ENCODE data around the gene SLAMF9. TPM values are rescaled to one million over a fixed set of nuclear protein-coding genes. Genes with fewer than 3 reads are reported as not detected.

The SLAMF9 gene
- total RNA-seq, 1 experiment from 2014 or later = not detected

- BruUV-seq (replicated peaks) = no TSS peak
- Histone ChIP-seq H2AFZ (ENCODE audit: low read depth, low read length, poor library complexity, severe bottlenecking) (no peak overlapping the region), H4K20me1 (ENCODE audit: insufficient read depth) (no peaks in the 10 kb centered on the region), H3K9me2 (ENCODE audit: insufficient read depth) (no peaks in the 10 kb centered on the region), H3K4me3 (replicated peaks in 1 of 2; ENCODE audit: low read depth in 1 of 2, low read length in 2 of 2) (no peak overlapping the region), H3K79me2 (ENCODE audit: insufficient read depth, low read length) (no peaks in the 10 kb centered on the region), H3K27ac (ENCODE audit: low read depth, low read length) (no peak overlapping the region), H3K9ac (ENCODE audit: low read length) (no peak overlapping the region), H3K4me1 (ENCODE audit: control insufficient read depth in 1 of 2, insufficient read depth in 2 of 2, low read length in 2 of 2) (peaks cover 10 to 20% of the 10 kb centered on the region in 2 experiments), H3K36me3 (ENCODE audit: control insufficient read depth in 1 of 2, insufficient read depth in 2 of 2, low read length in 2 of 2) (no peaks in the 10 kb centered on the region), H3K4me2 (ENCODE audit: low read length) (no peak overlapping the region), H3K9me3 (ENCODE audit: control insufficient read depth in 1 of 2, insufficient read depth in 1 of 2, low read depth in 1 of 2, low read length in 2 of 2) (no peaks in the 10 kb centered on the region), H3K27me3 (ENCODE audit: insufficient read depth, low read length) (peaks cover 10% of the 10 kb centered on the region; the same call in 1 of the 2 replicates)
- CTCF ChIA-PET = interaction anchor here (1.2 kb wide), 1 partner anchor 58 kb away, joined by 4 read pairs; no protein-coding TSS in a partner anchor
- ATAC-seq (no peak), DNase-seq (ENCODE audit: low read depth, low spot score) (no peak)
- POLR2A ChIA-PET = no interaction called here
- intact Hi-C loops (cut with micrococcal nuclease) = no loop called here
- RAD21 ChIA-PET (ENCODE audit: low non-redundant PET in 1 of 2, low total read pairs in 2 of 2, uncharacterized antibody in 2 of 2, unreplicated experiment in 2 of 2) = no interaction called here
- TF ChIP-seq CBX3 (IDR thresholded peaks at IDR 0.05; ENCODE audit: low read depth) (no peak), SIN3A (IDR thresholded peaks at IDR 0.05; ENCODE audit: low read depth) (no peak), ZBTB33 (IDR thresholded peaks at IDR 0.05; ENCODE audit: extremely low read depth, insufficient replicate concordance, low read length) (no peak), CEBPB (IDR thresholded peaks at IDR 0.05; ENCODE audit: low read depth) (no peak), TCF7L2 (IDR thresholded peaks at IDR 0.05; ENCODE audit: borderline replicate concordance, extremely low read depth, insufficient read depth, insufficient read length) (no peak), ELF1 (IDR thresholded peaks at IDR 0.05; ENCODE audit: borderline replicate concordance, low read depth) (no peak), FOSL1 (IDR thresholded peaks at IDR 0.05; ENCODE audit: low read depth) (no peak), RAD21 (IDR thresholded peaks at IDR 0.05; ENCODE audit: low read depth) (no peak), JUND (IDR thresholded peaks at IDR 0.05) (no peak), POLR2AphosphoS5 (IDR thresholded peaks at IDR 0.05; ENCODE audit: low read depth, low read length) (no peak), EZH2 (IDR thresholded peaks at IDR 0.05) (no peak), SP1 (IDR thresholded peaks at IDR 0.05; ENCODE audit: low read depth) (no peak), EGR1 (IDR thresholded peaks at IDR 0.05; ENCODE audit: low read depth) (no peak)
- TF ChIP-seq, protein P1, sequence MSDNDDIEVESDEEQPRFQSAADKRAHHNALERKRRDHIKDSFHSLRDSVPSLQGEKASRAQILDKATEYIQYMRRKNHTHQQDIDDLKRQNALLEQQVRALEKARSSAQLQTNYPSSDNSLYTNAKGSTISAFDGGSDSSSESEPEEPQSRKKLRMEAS (IDR thresholded peaks at IDR 0.05) = no peak
Measured at GRCh38 chr1:159949981-159950381, 4.1 kb downstream of the SLAMF9 start.
